ENCODE data around the gene GATA3. TPM values are rescaled to one million over a fixed set of nuclear protein-coding genes. Genes with fewer than 3 reads are reported as not detected.

The GATA3 gene
- polyA plus RNA-seq, 6 donors from 2014 or later, result 0.12 to 0.26 (median 0.14) TPM; not detected in 3

GRCh38 chr10:8066797-8067196 is 12.3 kb downstream of the GATA3 start:
- peaks cover 0 to 7% (median 0%) of the 10 kb centered on the region in 3 donors for H3K4me1 Mint-ChIP-seq
- DNase-seq (no peak), ATAC-seq (ENCODE audit: low read depth in 2 of 2) (no peak)
- H3K27me3 Mint-ChIP-seq, result peaks cover 38 to 71% (median 65%) of the 10 kb centered on the region in 3 donors
- H3K9me3 Mint-ChIP-seq, result peaks cover 0 to 2% (median 0%) of the 10 kb centered on the region in 7 donors
- H3K27ac Mint-ChIP-seq, result no peak overlapping the region
- H3K4me3 Mint-ChIP-seq, result no peak overlapping the region
- peaks cover 0 to 16% of the 10 kb centered on the region in 2 donors for H3K36me3 Mint-ChIP-seq

- peaks cover 0 to 5% (median 0%) of the 10 kb centered on the region in 3 donors for H3K4me1 Mint-ChIP-seq
- H3K36me3 Mint-ChIP-seq, result peaks cover 0 to 4% of the 10 kb centered on the region in 2 donors
Measured at GRCh38 chr10:8069108-8069507, 14.6 kb downstream of the GATA3 start.

GRCh38 chr10:8069627-8070026 is 15.1 kb downstream of the GATA3 start:
- DNase-seq (no peak), ATAC-seq (ENCODE audit: low read depth in 2 of 2) (no peak)
- Mint-ChIP-seq H3K27ac (no peak overlapping the region), H3K4me3 (no peak overlapping the region), H3K9me3 (peaks cover 0 to 2% (median 0%) of the 10 kb centered on the region in 7 donors), H3K36me3 (no peaks in the 10 kb centered on the region), H3K27me3 (peaks cover 27 to 55% (median 52%) of the 10 kb centered on the region in 3 donors), H3K4me1 (peaks cover 0 to 5% (median 0%) of the 10 kb centered on the region in 3 donors)

More at GRCh38 chr10:8069108-8069507, 14.6 kb downstream of the GATA3 start:
- Mint-ChIP-seq H3K9me3 (peaks cover 0 to 2% (median 0%) of the 10 kb centered on the region in 7 donors), H3K27me3 (peaks cover 32 to 61% (median 57%) of the 10 kb centered on the region in 3 donors), H3K4me3 (no peak overlapping the region), H3K27ac (peak overlapping the region in 1 of 6 donors; percentile 14)
- ATAC-seq (ENCODE audit: low read depth in 2 of 2) (no peak), DNase-seq (no peak)

- DNase-seq, result no peak
- no peak overlapping the region for H3K27ac Mint-ChIP-seq
- H3K36me3 Mint-ChIP-seq, result no peaks in the 10 kb centered on the region
- H3K4me1 Mint-ChIP-seq, result peaks cover 0 to 5% (median 0%) of the 10 kb centered on the region in 3 donors
- no peak overlapping the region for H3K4me3 Mint-ChIP-seq
- peaks cover 0 to 2% (median 0%) of the 10 kb centered on the region in 7 donors for H3K9me3 Mint-ChIP-seq
- H3K27me3 Mint-ChIP-seq, result peaks cover 28 to 53% (median 51%) of the 10 kb centered on the region in 3 donors
- no peak for ATAC-seq (ENCODE audit: low read depth in 2 of 2)
Measured at GRCh38 chr10:8070440-8070839, 16.0 kb downstream of the GATA3 start.

- peaks cover 27 to 51% (median 48%) of the 10 kb centered on the region in 3 donors for H3K27me3 Mint-ChIP-seq
- ATAC-seq (ENCODE audit: low read depth in 2 of 2) (no peak), DNase-seq (no peak)
- no peaks in the 10 kb centered on the region for H3K36me3 Mint-ChIP-seq
- no peak overlapping the region for H3K27ac Mint-ChIP-seq
- peaks cover 0 to 5% (median 0%) of the 10 kb centered on the region in 3 donors for H3K4me1 Mint-ChIP-seq
- H3K4me3 Mint-ChIP-seq, result no peak overlapping the region
- peaks cover 0 to 2% (median 0%) of the 10 kb centered on the region in 7 donors for H3K9me3 Mint-ChIP-seq
Measured at GRCh38 chr10:8071006-8071405, 16.5 kb downstream of the GATA3 start.

GRCh38 chr10:8071666-8072065 is 17.2 kb downstream of the GATA3 start:
- H3K4me3 Mint-ChIP-seq, result no peak overlapping the region
- ATAC-seq (ENCODE audit: low read depth in 2 of 2), result no peak
- H3K9me3 Mint-ChIP-seq, result peaks cover 0 to 2% (median 0%) of the 10 kb centered on the region in 7 donors
- no peak overlapping the region for H3K27ac Mint-ChIP-seq
- H3K27me3 Mint-ChIP-seq, result peaks cover 21 to 44% (median 41%) of the 10 kb centered on the region in 3 donors
- H3K4me1 Mint-ChIP-seq, result peaks cover 0 to 5% (median 0%) of the 10 kb centered on the region in 3 donors
- DNase-seq, result no peak
- no peaks in the 10 kb centered on the region for H3K36me3 Mint-ChIP-seq

DNA sequence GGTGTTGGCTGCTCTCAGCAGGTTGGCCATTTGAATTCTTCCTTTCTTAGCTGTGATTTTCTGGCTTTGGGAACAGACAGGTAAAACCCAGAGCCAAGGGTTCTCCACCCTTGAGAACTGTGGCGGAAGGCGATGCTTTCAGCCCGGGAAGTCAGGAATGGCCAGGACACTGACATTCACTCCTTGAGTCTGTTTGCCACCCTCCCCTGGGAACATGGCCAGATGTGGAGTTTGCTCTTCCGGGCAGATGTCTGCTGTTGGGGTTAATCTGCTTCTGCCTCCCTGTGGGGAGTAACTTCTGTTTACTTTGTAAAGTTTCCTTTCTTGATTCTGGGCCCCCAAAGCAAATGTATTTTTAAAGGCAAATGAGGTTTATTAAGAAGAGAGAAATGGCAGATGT is 17.7 kb downstream of the GATA3 start:
- peaks cover 15 to 41% (median 36%) of the 10 kb centered on the region in 3 donors for H3K27me3 Mint-ChIP-seq
- peaks cover 0 to 5% (median 0%) of the 10 kb centered on the region in 3 donors for H3K4me1 Mint-ChIP-seq
- H3K36me3 Mint-ChIP-seq, result no peaks in the 10 kb centered on the region
- peaks cover 0 to 2% (median 0%) of the 10 kb centered on the region in 7 donors for H3K9me3 Mint-ChIP-seq
- ATAC-seq (ENCODE audit: low read depth in 2 of 2) (no peak), DNase-seq (no peak)
- no peak overlapping the region for H3K27ac Mint-ChIP-seq
- H3K4me3 Mint-ChIP-seq, result no peak overlapping the region

DNA sequence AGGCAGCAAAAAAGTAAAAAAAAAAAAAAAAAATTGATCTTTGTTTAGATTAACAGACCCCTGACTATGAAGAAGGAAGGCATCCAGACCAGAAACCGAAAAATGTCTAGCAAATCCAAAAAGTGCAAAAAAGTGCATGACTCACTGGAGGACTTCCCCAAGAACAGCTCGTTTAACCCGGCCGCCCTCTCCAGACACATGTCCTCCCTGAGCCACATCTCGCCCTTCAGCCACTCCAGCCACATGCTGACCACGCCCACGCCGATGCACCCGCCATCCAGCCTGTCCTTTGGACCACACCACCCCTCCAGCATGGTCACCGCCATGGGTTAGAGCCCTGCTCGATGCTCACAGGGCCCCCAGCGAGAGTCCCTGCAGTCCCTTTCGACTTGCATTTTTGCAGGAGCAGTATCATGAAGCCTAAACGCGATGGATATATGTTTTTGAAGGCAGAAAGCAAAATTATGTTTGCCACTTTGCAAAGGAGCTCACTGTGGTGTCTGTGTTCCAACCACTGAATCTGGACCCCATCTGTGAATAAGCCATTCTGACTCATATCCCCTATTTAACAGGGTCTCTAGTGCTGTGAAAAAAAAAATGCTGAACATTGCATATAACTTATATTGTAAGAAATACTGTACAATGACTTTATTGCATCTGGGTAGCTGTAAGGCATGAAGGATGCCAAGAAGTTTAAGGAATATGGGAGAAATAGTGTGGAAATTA is 19.4 kb downstream of the GATA3 start:
- peaks cover 0 to 5% (median 0%) of the 10 kb centered on the region in 3 donors for H3K4me1 Mint-ChIP-seq
- H3K27ac Mint-ChIP-seq, result no peak overlapping the region

GRCh38 chr10:8074881-8075280 is 20.4 kb downstream of the GATA3 start:
- Mint-ChIP-seq H3K27ac (no peak overlapping the region), H3K9me3 (peaks cover 0 to 2% (median 0%) of the 10 kb centered on the region in 7 donors), H3K27me3 (peaks cover 23 to 31% (median 29%) of the 10 kb centered on the region in 3 donors), H3K36me3 (no peaks in the 10 kb centered on the region), H3K4me3 (peak overlapping the region in 1 of 8 donors; percentile 42), H3K4me1 (no peaks in the 10 kb centered on the region)
- ATAC-seq (ENCODE audit: low read depth in 2 of 2) (no peak), DNase-seq (no peak)

More for the DNA sequence above, 19.4 kb downstream of the GATA3 start:
- Mint-ChIP-seq H3K4me3 (peak overlapping the region in 1 of 8 donors; percentile 41), H3K9me3 (peaks cover 0 to 2% (median 0%) of the 10 kb centered on the region in 7 donors), H3K27me3 (peaks cover 23 to 38% (median 35%) of the 10 kb centered on the region in 3 donors), H3K36me3 (no peaks in the 10 kb centered on the region)
- no peak for DNase-seq
- no peak for ATAC-seq (ENCODE audit: low read depth in 2 of 2)

GRCh38 chr10:8075282-8076260 is 21.1 kb downstream of the GATA3 start:
- H3K36me3 Mint-ChIP-seq, result no peaks in the 10 kb centered on the region
- no peak overlapping the region for H3K27ac Mint-ChIP-seq

GRCh38 chr10:8076933-8077332 is 22.4 kb downstream of the GATA3 start:
- Mint-ChIP-seq H3K9me3 (no peaks in the 10 kb centered on the region), H3K4me3 (no peak overlapping the region), H3K36me3 (no peaks in the 10 kb centered on the region), H3K27me3 (peaks cover 19 to 22% (median 20%) of the 10 kb centered on the region in 3 donors), H3K27ac (no peak overlapping the region), H3K4me1 (no peaks in the 10 kb centered on the region)
- no peak for ATAC-seq (ENCODE audit: low read depth in 2 of 2)
- DNase-seq, result no peak

More at GRCh38 chr10:8075282-8076260, 21.1 kb downstream of the GATA3 start:
- H3K4me1 Mint-ChIP-seq, result no peaks in the 10 kb centered on the region
- no peak overlapping the region for H3K4me3 Mint-ChIP-seq
- H3K27me3 Mint-ChIP-seq, result peaks cover 20 to 27% (median 24%) of the 10 kb centered on the region in 3 donors
- ATAC-seq (ENCODE audit: low read depth in 2 of 2) (no peak), DNase-seq (no peak)
- H3K9me3 Mint-ChIP-seq, result peaks cover 0 to 2% (median 0%) of the 10 kb centered on the region in 7 donors

- Mint-ChIP-seq H3K27ac (no peak overlapping the region), H3K27me3 (peaks cover 14 to 18% (median 18%) of the 10 kb centered on the region in 3 donors)
Measured at GRCh38 chr10:8078027-8078426, 23.5 kb downstream of the GATA3 start.

GRCh38 chr10:8079126-8079525 is 24.6 kb downstream of the GATA3 start:
- peaks cover 11 to 18% (median 14%) of the 10 kb centered on the region in 3 donors for H3K27me3 Mint-ChIP-seq
- DNase-seq (no peak), ATAC-seq (ENCODE audit: low read depth in 2 of 2) (no peak)
- H3K4me1 Mint-ChIP-seq, result no peaks in the 10 kb centered on the region
- H3K9me3 Mint-ChIP-seq, result no peaks in the 10 kb centered on the region
- H3K4me3 Mint-ChIP-seq, result no peak overlapping the region
- no peak overlapping the region for H3K27ac Mint-ChIP-seq
- H3K36me3 Mint-ChIP-seq, result no peaks in the 10 kb centered on the region

More at GRCh38 chr10:8078027-8078426, 23.5 kb downstream of the GATA3 start:
- Mint-ChIP-seq H3K4me1 (no peaks in the 10 kb centered on the region), H3K9me3 (no peaks in the 10 kb centered on the region), H3K36me3 (no peaks in the 10 kb centered on the region), H3K4me3 (no peak overlapping the region)
- DNase-seq, result no peak
- ATAC-seq (ENCODE audit: low read depth in 2 of 2), result no peak

Measured in naive B cell (primary cell).